HEK293 (cell line): ENCODE measurements around the gene LRBA.

Experiments used
- CTCF ChIA-PET: fragments of 350-600 bp; formaldehyde crosslinking; extraction: SDS; loops from one replicate; lab custom pipeline; 2021; ENCODE audit warnings: antibody characterized with exemption; lab: Yijun Ruan, JAX
- POLR2A ChIA-PET: fragments of 300-600 bp; formaldehyde crosslinking; extraction: SDS; loops from one replicate; lab custom pipeline; 2020; ENCODE audit warnings: antibody characterized with exemption, inconsistent platforms; lab: Yijun Ruan, JAX
- H3K27ac ChIP-seq: fragments of 200-500 bp; sonication (Bioruptor generic); 2 replicates; pipeline ENCODE4 v1.5.1; 2014; ENCODE audit warnings: low read depth, low read length, control low read depth, inconsistent platforms; ENCODE audit errors: extremely low read depth
- H3K36me3 ChIP-seq, 2 experiments: fragments of 200-500 bp in 1 of 2; sonication (Bioruptor generic) in 1 of 2; 1 replicate in 1 of 2; 2 replicates in 1 of 2; pipeline ENCODE4 v1.5.1; 2014 to 2017; ENCODE audit warnings: inconsistent platforms in 2 of 2, low read length in 2 of 2; ENCODE audit not compliant: control insufficient read depth in 2 of 2, insufficient read depth in 1 of 2
- H3K4me1 ChIP-seq: fragments of 200-500 bp; sonication (Bioruptor generic); 2 replicates; pipeline ENCODE4 v1.5.1; 2014; ENCODE audit warnings: mild to moderate bottlenecking, low read length, inconsistent platforms; ENCODE audit not compliant: control insufficient read depth, insufficient read depth
- H3K4me3 ChIP-seq: 2 replicates; pipeline ENCODE4 v1.5.1; 2011; ENCODE audit warnings: low read depth, mild to moderate bottlenecking, control low read depth, low read length, moderate library complexity
- H3K9me3 ChIP-seq: fragments of 200-500 bp; sonication (Bioruptor generic); 2 replicates; pipeline ENCODE4 v1.5.1; 2014; ENCODE audit warnings: low read depth, low read length, inconsistent platforms; ENCODE audit not compliant: control insufficient read depth, insufficient read depth
- REPIN1 ChIP-seq: fragments of 450-650 bp; formaldehyde crosslinking; IDR thresholded peaks from 2 replicates; pipeline ENCODE4 v1.5.1; 2017; ENCODE audit warnings: missing biosample characterization, missing genetic modification characterization, low read depth
- REST ChIP-seq: fragments of 450-650 bp; formaldehyde crosslinking; IDR thresholded peaks from 2 replicates; pipeline ENCODE4 v1.5.1; 2016; ENCODE audit warnings: missing biosample characterization, missing genetic modification characterization
- SCRT1 ChIP-seq: fragments of 450-650 bp; formaldehyde crosslinking; IDR thresholded peaks from 2 replicates; pipeline ENCODE4 v1.5.1; 2016; ENCODE audit warnings: missing biosample characterization, missing genetic modification characterization, borderline replicate concordance
- SETDB1 ChIP-seq: IDR thresholded peaks from one replicate; pipeline ENCODE4 v1.6.1; 2017; ENCODE audit warnings: mild to moderate bottlenecking, low read length, moderate library complexity, mixed read lengths; ENCODE audit not compliant: insufficient read length
- ZBTB11 ChIP-seq: fragments of 450-650 bp; formaldehyde crosslinking; conservative IDR thresholded peaks from 2 replicates; pipeline ENCODE4 v1.5.1; 2016; ENCODE audit warnings: low read depth, missing biosample characterization, missing genetic modification characterization
- ZBTB44 ChIP-seq: fragments of 450-650 bp; IDR thresholded peaks from 2 replicates; pipeline ENCODE4 v1.5.1; 2018; ENCODE audit warnings: missing biosample characterization, mild to moderate bottlenecking, missing genetic modification characterization
- ZFP3 ChIP-seq: fragments of 450-650 bp; formaldehyde crosslinking; IDR thresholded peaks from 2 replicates; pipeline ENCODE4 v1.5.1; 2016; ENCODE audit warnings: low read depth, missing biosample characterization, missing genetic modification characterization
- ZNF121 ChIP-seq: fragments of 450-650 bp; formaldehyde crosslinking; IDR thresholded peaks from 2 replicates; pipeline ENCODE4 v1.5.1; 2016; ENCODE audit warnings: missing biosample characterization, missing genetic modification characterization
- ZNF274 ChIP-seq, 2 experiments: fragments of 200-500 bp in 1 of 2; fragments of 450-650 bp in 1 of 2; sonication (Bioruptor generic) in 1 of 2; formaldehyde crosslinking in 1 of 2; IDR thresholded peaks; 2 replicates each; pipeline versions ENCODE4 v1.5.1 to v1.6.1; 2014 to 2016; ENCODE audit warnings: borderline replicate concordance in 1 of 2, inconsistent platforms in 1 of 2, low read length in 1 of 2, missing biosample characterization in 1 of 2, missing genetic modification characterization in 1 of 2
- ZNF324 ChIP-seq: fragments of 450-650 bp; formaldehyde crosslinking; IDR thresholded peaks from 2 replicates; pipeline ENCODE4 v1.5.1; 2016; ENCODE audit warnings: missing biosample characterization, missing genetic modification characterization
- ZNF416 ChIP-seq: fragments of 450-650 bp; formaldehyde crosslinking; IDR thresholded peaks from 2 replicates; pipeline ENCODE4 v1.5.1; 2016; ENCODE audit warnings: missing biosample characterization, missing genetic modification characterization
- ZNF426 ChIP-seq: fragments of 450-650 bp; formaldehyde crosslinking; IDR thresholded peaks from 2 replicates; pipeline ENCODE4 v1.5.1; 2017; ENCODE audit warnings: missing biosample characterization, missing genetic modification characterization, mild to moderate bottlenecking, inconsistent platforms, moderate library complexity
- ZNF501 ChIP-seq: fragments of 450-650 bp; formaldehyde crosslinking; IDR thresholded peaks from 2 replicates; pipeline ENCODE4 v1.5.1; 2016; ENCODE audit warnings: missing biosample characterization, missing genetic modification characterization
- ZNF626 ChIP-seq: fragments of 450-650 bp; sonication (Bioruptor Pico); formaldehyde crosslinking; IDR thresholded peaks from 2 replicates; pipeline ENCODE4 v1.5.1; 2018; ENCODE audit warnings: missing biosample characterization, missing genetic modification characterization, inconsistent platforms
- ZNF701 ChIP-seq: fragments of 450-650 bp; formaldehyde crosslinking; IDR thresholded peaks from 2 replicates; pipeline ENCODE4 v1.5.1; 2016; ENCODE audit warnings: missing biosample characterization, missing genetic modification characterization
- ZSCAN18 ChIP-seq: fragments of 450-650 bp; formaldehyde crosslinking; IDR thresholded peaks from 2 replicates; pipeline ENCODE4 v1.5.1; 2016; ENCODE audit warnings: missing biosample characterization, missing genetic modification characterization
- ZSCAN5A ChIP-seq: fragments of 450-650 bp; formaldehyde crosslinking; IDR thresholded peaks from 2 replicates; pipeline ENCODE4 v1.5.1; 2016; ENCODE audit warnings: missing biosample characterization, missing genetic modification characterization

The LRBA gene

GRCh38 chr4:150461957-150462356, 553.1 kb downstream of the LRBA start:
- POLR2A ChIA-PET, result no interaction called here
- CTCF ChIA-PET, result no interaction called here
- no peaks in the 10 kb centered on the region for H3K36me3 ChIP-seq

More at GRCh38 chr4:150461957-150462356, 553.1 kb downstream of the LRBA start:
- no peaks in the 10 kb centered on the region for H3K4me1 ChIP-seq
- TF ChIP-seq ZNF416 (tag by site-specific recombination), result no peak
- no peak for TF ChIP-seq REPIN1 (tag by site-specific recombination)
- TF ChIP-seq ZNF324 (tag by site-specific recombination), result no peak
- no peak for TF ChIP-seq ZNF274 (IDR thresholded peaks at IDR 0.05; ENCODE audit: low read length)
- TF ChIP-seq ZNF274 (tag by site-specific recombination; IDR thresholded peaks at IDR 0.05; ENCODE audit: borderline replicate concordance), result no peak
- TF ChIP-seq ZNF701 (tag by site-specific recombination), result no peak
- TF ChIP-seq ZBTB11 (tag by site-specific recombination), result no peak
- no peak for TF ChIP-seq SETDB1
- TF ChIP-seq ZFP3 (tag by site-specific recombination), result no peak
- TF ChIP-seq SCRT1 (tag by site-specific recombination), result no peak
- no peak for TF ChIP-seq ZBTB44 (tag by site-specific recombination)
- TF ChIP-seq ZNF501 (tag by site-specific recombination), result no peak
- TF ChIP-seq ZSCAN5A (tag by site-specific recombination), result no peak
- TF ChIP-seq ZNF121, result no peak
- no peak for TF ChIP-seq REST
- no peak for TF ChIP-seq ZNF626 (tag by site-specific recombination)
- no peak for TF ChIP-seq ZSCAN18
- no peak for TF ChIP-seq ZNF426 (tag by site-specific recombination)
- no peak overlapping the region for H3K4me3 ChIP-seq
- H3K27ac ChIP-seq, result no peak overlapping the region
- no peaks in the 10 kb centered on the region for H3K9me3 ChIP-seq
